Stimulated activated CD8-positive, alpha-beta memory T cell treated with anti-CD3 and anti-CD28 coated beads, Interleukin-7, amount 100 ng/mL, for 4 hours (primary cell): ENCODE results near the gene MLLT10.

ENCODE experiments used
- DNase-seq, 2 donors: peaks; one replicate each; pipeline ENCODE4 v3.0.0-alpha.2; 2020; ENCODE audit warnings: low read depth in 2 of 2

The MLLT10 gene

DNA sequence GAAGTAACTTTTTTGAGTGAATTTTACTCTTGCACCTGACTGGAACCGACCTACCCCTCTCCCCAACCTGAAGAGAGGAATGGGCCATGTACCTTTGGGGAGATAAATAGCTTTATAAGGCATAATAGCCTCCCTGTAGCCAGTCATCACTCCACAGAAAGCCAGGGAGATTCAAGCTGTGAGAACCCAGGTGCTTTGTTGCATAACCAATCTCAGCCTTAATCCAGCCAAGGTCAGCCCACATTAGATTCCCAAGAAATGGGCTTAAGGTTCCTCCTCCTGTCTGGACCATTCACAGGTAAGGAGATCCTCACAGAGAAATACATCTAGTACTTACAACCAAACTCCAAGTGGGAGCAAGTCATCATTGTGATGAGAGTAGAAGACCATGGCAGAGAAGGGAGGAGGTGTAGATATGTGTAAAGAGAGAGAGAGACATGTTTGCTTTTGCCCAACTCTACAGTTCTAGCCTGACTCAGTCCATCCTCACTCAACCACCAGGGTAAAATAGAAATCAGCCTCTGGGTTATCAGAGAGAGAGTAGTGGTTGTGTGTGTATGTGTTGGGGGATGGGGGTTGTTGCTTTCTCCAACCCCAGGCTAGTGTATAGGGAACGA lies 32.2 kb upstream of the MLLT10 start:
- no peak for DNase-seq

DNA sequence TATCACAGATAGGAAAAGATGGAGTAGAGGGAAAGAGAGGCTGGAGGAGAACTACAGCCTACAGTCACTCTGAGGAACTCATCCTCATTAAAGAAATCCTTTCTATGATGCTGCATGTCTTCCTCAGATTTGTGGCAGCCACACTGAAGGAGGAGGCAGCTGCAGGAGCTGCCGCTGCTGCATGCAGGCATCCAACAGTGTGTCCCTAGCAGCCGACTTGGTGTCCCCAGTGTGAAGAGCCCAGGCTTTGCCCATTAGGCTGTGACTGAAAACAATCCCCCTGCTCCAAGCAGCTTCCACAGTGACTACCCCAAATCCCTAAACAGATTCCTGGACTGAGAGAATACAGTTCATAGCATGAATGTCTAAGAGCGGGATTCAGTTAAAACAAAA lies 31.7 kb upstream of the MLLT10 start:
- DNase-seq = no peak

DNA sequence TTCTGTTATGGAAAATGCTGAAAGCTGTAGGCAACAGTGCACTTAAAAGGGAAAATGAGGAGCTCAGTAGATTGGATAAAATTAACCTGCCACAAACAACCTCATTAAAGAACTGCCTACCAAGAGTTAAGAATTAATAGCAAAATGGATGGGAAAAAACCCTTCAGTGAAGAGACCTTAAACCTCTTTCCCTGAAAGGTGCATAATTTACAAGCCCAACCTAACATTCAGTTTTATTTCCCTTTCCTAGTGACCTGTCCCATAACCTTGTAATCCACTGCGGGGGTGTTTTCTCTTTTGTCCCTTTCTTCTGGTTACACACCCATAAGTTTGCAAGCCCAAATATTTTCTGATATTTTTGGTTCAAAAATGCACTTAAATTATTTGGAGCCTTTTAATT lies 30.5 kb upstream of the MLLT10 start:
- no peak for DNase-seq

DNA sequence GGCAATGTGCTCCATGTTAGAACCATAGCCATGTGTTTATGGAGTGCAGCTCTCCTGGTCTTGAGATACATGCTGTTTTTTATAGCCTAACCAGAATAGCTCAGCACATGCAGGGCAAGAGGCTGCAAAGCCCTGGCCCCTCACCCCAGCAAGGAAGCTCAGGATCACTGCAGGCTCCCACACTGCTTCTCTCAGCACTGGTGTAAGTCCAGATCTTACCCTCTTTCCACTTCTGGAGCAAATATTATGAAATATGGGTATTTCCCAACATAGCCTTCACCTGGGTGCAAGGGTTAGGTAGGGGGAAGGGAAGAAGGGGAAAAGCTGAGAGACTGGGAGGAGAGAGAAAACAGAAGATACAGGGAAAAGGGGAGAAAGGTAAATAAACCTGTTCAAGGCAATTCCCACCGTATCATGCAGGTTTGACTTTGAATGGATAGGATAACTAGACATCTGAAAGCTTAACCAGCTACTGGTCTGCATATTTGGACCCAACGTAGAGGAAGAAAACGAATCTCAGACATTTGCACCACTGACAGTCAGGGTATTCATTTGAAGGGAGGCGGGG lies 28.2 kb upstream of the MLLT10 start:
- no peak for DNase-seq

DNA sequence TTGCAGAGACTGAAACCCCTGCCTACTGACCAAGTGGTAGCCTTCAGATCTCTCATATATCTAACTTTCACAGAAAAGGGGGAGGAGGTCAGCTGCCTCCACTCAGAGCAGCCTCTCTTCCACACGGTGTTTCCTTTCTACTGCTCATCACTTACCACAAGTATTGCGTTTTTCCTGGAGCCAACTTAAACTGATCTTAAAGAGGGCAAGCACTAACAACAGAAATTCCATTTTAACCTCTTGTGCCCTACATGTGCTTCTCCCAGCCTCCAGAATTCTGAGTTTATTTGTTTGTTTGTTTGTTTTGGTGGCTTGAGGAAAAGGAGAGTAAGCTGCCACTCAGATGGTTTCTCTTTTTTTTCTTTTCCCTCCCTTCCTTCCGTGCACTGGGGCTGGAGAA lies 27.7 kb upstream of the MLLT10 start:
- no peak for DNase-seq

DNA sequence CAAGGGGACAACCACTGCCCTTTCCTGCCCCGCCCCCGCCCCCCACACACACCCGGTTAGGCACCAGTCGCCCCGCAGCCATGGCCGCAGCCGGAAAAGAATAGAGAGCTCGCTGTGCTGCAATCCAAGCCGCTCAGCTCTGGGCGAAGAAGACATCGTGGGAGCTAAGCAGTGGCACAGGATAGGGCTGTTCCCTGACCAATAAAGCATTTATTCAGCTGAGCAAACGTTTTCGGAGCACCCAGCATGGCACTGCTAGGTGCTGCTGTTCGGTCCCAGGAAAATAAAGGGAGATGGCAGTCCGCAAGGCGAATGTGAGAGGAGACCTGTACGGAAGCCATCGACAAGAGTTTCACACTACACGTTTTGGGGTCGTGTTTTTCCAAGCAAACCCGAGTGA lies 26.9 kb upstream of the MLLT10 start:
- no peak for DNase-seq

DNA sequence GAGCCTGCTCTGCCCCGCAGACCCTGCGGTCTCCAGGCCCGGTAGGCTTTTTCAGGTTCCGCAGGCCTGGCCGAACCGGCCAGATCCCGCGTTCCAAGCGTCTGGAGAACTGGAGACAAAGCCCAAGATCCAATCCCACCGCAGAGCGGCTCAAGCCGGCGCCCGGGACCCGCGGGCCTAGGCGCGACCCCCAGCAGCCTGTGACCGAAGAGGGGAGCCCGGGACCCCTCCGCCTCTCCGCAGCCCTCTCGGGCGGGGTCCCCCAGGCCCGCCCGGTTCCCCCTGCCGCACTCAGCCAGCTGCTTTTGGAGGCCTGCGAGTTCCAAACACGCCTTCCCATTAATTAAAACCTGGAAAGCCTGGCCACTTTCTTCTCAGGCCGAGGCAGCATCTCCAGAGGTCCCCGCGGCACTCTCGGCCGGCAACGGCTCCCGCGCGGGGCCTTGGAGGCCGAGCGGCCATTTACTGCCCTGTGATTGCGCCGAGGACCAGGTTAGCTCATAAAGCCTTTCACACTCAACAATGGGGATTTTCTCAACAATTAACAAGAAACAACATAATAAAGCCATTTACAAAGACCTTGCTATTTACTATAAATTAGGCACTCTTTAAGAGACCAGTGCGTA lies 25.2 kb upstream of the MLLT10 start:
- no peak for DNase-seq

DNA sequence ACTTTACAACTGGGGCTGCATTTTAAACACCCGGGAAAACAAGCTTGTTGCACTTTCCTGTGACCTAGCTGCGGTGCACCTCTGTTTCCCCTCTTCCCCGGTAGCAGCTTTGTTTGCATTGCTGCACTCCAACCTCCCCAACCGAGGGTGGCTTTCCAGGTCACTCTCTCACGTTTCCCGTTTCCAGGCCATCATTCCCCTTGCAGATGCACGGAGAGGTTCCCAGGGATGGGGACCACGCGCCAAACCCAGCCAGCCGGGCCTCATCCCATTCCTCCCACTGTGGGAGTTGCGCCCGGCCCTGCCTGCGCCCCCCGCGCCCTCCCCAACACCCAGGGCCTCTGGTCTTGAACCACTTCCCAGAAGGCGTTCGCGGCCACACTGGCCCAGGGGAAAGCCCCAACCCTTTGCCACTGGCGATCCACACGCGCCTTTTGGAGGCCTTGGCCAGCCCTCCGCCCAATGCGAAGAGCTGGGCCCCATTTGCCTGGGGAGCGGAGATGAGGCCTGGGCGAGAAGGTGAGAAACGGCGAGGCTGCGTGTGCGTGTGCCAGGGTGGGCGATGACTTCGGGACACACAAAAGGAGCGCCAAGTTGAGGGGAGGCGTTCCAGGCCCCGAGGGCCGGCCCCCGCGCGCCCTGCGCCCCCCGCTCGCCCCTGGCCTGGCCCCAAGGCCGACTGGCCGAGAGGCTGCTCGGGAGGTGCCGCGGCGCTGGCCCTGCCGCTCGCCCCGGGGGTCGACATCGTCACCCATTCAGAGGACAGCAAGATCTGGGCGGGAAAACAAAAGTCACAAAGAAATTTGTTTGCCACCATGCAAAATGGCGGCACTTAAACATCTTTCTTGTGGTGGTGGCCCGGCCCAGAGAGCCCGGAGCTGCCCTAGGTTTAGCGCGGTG lies 24.4 kb upstream of the MLLT10 start:
- DNase-seq = no peak

DNA sequence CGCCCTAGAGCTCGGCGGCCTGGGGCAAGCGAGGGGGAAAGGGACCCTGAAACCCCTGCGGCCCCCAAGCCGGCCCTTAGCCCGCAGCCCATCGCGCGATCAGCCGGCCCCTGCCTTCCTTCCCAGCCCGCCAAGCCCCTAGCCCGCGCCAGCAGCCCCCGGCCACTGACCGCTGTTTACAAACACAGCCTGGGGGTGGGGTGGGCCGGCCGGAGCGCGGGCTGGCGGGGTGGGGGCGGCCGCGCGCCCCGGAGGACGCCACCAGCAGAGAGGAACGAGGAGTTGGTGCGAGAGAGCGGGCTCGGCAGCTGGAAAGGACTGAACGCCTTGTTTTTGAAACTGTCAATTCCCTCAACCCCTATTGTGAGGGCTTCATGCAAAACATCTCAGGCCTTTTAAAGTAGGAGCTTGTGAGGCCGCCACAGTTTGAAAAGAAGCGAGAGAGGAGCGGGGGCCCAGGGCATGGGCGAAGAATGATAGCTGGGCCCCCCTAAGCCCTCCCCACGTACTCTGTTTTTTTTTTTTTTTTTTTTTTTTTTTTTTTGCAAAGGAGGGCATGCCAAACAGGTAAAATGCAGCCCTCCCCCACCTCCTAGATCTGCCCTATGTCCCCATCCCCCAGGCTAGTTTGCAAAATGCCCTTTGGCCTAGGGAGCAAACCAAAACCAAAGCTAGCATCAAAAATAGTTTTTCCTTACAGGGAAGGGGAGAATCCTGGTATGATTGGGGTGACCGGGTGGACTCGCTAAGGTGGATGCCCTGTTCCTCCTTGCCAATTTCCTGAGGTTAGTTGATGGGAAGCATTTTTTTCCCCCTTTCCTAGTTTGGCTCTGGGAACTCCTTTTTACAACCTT lies 23.6 kb upstream of the MLLT10 start:
- DNase-seq = no peak

DNA sequence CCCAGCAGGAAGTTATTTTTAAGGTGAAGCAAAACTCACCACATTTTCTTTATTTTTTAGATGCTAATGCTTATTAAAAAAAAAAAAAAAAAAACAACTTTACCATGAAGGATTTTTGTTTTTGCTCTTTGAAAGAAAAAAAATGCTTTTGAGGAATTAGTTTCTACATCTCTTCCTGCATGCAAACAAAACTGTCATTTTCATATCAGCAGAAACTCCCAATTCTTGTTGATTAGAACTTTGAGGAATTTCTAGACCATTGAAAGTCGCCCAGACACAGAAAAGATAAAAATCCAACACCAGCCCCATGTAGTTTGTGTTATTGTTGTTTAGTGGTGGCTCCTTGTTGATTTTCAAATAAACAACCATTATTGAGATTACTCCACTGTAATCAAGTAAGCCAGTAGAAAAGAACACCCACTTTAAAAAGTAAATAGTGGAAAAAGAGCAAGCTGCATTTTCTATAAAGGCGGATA lies 22.9 kb upstream of the MLLT10 start:
- DNase-seq = no peak

DNA sequence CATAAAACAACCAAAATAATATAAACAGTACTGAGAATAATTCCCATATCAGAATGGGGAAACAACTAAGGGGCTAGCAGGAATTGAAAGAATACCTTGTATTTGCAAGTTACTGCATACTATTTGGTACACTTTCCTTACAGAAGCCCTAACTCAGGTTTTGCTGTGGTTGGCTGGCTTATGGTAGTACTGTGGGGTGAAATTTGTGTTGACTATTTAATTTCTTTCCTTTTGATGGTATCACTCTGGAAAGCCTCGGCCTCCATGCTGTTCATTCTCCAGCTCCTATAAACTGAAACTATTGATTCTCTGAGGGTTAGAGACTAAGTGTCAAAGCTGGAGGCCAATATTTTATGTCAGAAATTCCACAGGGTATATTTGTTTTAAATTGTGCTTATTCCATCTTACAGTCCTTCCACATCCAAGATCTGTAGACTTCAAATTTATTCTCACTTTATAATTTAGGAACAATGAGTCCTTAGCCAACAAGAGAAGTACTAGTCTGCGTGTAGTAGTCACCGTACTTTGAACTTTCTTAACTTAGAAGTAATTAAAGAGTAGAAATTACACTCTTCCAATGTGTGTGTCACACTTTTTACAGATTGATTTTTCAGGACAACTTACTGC lies 22.0 kb upstream of the MLLT10 start:
- DNase-seq = no peak

DNA sequence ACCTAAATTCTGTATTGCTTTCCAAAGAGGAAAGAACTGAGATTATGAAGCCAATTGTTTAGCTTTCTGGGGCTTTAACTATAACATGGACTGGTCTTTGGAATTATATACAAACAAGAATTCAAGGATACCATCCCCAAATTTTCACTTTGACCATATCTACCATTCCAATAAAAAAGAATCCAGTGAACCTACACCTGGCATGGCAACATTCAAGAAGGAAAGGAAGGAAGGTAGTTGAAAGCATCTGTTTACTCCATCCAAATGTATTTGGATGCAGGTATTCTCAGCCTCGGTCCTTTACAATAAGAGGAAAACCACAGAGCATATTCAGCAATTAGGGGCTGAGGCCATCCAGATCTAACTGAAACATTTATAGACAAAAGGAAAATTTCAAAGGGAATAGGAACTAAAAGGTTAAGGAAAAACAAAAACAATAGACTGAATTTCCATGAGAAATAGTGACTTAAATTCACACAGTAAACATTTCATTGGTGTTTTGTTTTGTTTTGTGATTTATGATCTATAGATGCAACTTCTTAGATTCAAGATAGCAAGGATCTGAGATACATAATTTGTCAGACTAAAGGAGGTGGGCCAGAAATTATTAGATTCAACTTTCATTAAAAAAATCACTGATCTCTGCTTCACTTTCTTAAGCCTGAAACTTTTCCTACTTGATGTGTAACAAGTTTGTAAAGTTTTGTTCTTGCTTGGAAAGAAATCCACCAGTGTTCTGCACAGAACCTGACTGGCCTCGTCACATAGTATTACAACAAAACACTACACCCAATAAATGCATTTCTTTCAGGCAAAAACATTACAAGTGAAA lies 21.2 kb upstream of the MLLT10 start:
- no peak for DNase-seq

DNA sequence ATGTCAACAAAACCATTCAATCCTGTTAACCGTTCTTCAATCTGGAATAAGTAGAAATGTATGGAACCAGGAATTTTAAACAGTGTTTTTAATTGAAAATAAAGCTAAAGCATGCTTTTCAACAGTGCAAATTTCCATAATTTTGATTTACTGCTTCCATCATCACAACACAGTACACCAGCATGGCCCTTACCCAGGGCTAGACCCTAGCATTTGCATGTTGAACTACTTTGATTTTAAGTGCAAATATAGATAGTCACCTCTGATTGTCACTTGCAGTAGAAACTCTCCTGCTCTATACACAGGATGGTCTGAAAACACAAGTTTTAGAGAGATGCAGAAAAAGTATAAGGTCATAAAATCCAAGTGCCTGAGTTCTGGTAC lies 20.6 kb upstream of the MLLT10 start:
- no peak for DNase-seq

DNA sequence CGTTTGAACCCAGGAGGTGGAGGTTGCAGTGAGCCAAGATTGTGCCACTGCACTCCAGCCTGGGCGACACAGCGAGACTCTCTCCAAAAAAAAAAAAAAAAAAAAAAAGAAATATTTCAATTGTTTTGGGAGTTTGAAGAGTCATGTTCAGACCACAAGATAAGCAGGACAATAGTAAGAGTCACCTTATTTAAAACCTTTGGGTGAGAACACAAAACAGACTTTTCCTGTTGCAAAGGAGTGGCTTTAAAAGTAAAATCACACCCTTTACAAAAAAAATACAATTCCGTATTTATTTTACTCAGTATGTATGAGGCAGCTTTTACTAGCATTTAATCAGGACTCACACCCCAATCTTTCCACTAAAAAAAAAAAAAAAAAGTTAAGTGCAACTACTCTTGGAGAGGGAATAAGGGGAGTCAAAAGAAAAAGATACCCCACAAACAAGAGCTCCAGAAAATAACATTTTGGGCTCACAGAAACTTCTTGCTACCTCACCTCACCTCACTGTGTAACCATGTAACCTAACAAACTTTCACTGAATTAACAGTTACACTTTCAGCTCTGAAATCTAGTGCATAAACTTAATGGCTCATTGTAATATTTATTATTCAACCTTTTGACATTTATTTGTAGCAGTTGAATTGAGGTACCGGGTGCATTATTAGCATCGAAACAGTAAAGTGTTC lies 19.8 kb upstream of the MLLT10 start:
- DNase-seq = no peak

DNA sequence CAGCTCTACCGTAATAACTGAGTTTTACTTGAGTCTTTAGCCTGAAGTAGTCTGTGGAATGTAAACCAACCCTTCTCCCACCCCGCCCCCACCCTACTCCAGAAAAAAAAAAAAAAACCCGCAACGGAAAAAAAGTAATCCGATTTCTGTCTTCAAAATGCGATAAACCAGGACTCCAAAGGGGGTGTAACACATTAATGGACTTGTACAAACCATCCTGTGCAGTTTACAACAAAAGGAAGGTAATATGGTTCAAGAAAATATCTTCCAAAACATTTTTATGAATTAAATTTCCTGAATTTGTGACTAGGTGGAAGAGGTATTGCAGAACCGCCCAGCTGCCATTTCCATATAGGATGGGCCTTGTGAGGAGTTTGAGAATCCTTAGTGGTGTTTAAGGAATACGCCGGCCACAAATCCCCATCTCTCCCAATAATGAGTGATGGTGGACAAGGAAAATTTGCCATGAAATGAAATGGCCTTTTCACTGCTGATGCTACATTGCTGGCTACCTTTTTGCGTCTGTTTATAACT lies 19.1 kb upstream of the MLLT10 start:
- no peak for DNase-seq

DNA sequence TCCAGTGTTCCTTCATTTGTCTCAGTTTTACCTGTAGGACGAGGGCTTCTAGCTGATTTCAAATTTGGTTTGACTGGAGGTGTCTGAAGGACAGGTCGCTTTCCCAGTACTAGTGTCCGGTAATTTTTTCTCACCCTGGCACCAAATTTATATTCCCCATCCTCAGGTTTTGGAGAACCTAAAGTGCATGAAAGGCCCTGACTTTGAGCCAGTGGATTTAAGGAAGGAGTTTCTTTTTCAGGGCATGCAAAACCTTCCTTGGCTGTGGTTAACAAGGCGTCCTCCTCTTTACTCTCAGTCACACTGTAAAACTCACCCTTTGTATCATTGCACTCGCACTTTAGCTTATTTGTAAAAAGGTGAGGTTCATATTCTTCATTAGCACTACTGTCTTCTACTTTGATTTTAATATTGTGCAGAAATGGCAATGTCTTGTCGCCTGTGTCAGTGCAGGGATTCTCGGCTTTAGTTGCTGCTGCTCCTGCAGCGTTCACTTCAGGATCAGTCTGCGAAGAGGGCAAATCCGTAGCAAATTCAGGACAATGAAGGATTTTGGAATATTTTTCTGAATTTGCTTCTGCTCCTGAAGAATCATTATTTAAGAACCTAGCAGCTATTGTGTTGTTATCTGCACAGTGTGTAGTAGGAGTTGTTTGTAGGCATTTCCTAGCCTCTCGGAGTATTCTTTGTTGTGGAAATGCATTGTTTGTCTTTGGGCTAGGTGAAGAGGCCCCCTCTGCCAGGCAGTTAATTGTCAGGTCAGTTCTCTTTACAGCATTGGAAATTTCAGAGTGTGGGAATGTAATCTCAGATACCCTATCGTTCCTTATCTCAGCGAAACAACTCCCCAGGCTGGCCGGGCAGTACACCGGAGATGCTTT lies 18.4 kb upstream of the MLLT10 start:
- no peak for DNase-seq

DNA sequence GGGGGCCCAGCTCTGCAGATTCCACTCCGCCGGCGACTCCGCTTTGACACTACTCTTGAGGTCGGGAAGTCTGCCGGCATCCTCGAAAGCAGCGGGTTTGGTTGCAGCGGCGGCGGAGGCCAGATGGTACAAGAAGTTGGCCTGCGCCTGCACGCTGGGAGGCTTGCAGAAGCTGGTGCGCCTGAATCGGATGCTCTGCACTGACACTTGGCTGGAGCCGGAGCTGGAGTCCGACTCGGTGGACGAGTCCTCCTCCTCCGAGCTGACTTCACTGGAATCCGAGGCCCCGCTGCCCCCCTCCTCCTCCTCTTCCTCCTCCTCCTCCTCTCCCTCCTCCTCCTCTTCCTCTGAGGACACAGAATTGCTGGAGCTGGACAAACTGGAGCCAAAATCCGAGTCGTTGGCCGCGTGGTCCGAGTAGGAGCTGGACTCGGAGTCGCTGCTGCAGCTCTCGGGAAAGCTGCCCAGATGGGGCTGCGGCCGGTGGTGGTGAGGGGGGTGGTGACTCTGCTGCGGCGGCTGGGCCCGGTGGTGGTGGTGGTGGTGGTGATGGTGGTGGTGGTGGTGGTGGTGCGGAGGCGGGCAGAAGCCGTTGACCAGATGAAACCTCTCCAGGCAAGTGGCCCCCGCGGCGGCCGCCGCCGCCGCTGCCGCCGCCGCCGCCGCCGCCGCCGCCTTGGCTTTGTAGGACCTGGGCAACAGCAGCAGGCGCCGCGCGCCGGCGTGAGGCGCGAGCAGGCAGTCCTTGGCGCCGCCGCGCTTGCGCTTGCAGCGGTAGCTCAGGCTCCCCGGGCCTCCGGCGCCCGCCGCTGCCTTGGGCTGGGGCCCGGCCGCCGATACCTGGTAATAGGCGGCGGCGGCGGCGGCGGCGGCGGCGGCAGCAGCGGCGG lies 17.5 kb upstream of the MLLT10 start:
- DNase-seq = peak in 1 of 2 donors; percentile 26
